OCI-LY3 (cell line): ENCODE results near the gene MAMDC2.

Source experiments
- EZH2phosphoT487 ChIP-seq: fragments of 200-600 bp; shearing (Covaris generic); IDR thresholded peaks from 2 replicates; pipeline ENCODE4 v1.6.1; 2018; ENCODE audit warnings: antibody characterized with exemption, mixed run types, low read depth
- TF ChIP-seq, protein P1 (sequence below): fragments of 200-600, 300-600 bp; sonication (generic); IDR thresholded peaks from 2 replicates; pipeline ENCODE4 v1.5.1; 2014; ENCODE audit warnings: antibody characterized with exemption, low read length, low read depth

DNA sequence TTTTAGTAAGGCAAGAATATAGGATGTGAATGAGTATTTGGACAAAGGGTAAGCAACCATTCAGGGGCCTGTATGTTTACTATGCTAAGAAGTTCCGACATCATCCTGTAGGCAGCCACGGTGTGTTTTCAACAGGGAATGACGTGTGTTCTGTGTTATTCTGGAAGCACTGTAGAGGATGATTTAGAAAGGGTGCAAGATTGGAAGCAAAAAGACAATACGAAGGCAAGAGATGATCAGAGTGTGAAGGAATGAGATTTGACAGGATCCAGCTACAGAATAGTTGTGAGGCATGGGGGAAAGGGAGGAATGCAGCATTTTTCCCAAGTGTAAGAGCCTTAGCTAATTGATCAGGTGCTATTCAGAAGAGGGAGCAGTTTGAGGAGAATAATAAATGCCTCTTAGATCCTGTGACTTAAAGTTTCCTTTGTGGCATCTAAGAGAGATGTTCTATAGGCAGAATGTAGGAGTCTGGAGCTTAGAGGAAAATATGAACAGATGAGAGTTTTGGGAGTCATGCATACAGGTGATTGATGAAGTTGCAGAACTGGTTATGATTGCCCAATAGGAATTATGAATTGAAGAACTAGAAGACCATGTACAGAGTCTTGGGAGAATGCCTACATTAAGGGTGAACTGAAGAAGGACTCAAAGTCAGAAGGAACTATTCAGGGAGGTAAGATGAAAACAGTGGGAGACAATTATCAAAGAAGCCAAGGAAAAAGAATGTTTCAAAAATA lies 217.7 kb downstream of the MAMDC2 start:
- TF ChIP-seq, protein P1, sequence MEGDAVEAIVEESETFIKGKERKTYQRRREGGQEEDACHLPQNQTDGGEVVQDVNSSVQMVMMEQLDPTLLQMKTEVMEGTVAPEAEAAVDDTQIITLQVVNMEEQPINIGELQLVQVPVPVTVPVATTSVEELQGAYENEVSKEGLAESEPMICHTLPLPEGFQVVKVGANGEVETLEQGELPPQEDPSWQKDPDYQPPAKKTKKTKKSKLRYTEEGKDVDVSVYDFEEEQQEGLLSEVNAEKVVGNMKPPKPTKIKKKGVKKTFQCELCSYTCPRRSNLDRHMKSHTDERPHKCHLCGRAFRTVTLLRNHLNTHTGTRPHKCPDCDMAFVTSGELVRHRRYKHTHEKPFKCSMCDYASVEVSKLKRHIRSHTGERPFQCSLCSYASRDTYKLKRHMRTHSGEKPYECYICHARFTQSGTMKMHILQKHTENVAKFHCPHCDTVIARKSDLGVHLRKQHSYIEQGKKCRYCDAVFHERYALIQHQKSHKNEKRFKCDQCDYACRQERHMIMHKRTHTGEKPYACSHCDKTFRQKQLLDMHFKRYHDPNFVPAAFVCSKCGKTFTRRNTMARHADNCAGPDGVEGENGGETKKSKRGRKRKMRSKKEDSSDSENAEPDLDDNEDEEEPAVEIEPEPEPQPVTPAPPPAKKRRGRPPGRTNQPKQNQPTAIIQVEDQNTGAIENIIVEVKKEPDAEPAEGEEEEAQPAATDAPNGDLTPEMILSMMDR, result no peak
- TF ChIP-seq EZH2phosphoT487, result no peak
